Neutrophil (primary cell): ENCODE data around the gene KIAA1958.
"Not testable (repeated sequence)": the region's sequence is repeated elsewhere in the genome, so short reads cannot be mapped to it uniquely, and the experiment has no call there.

Experiments used
- H3K27ac ChIP-seq: fragments of 200-600 bp; sonication (generic); 2 replicates; pipeline ENCODE4 v1.5.1; 2016; ENCODE audit warnings: mild to moderate bottlenecking, moderate library complexity
- H3K27me3 ChIP-seq: fragments of 200-600 bp; sonication (generic); 2 replicates; pipeline ENCODE4 v1.6.0; 2016; ENCODE audit warnings: mild to moderate bottlenecking
- H3K36me3 ChIP-seq: fragments of 200-600 bp; sonication (generic); 2 replicates; pipeline ENCODE4 v1.5.1; 2017
- H3K4me1 ChIP-seq, 2 experiments: fragments of 200-600 bp in 1 of 2; sonication (generic) in 1 of 2; 1 replicate in 1 of 2; 2 replicates in 1 of 2; pipeline versions ENCODE4 v1.5.1 to v1.6.1; 2013 to 2016; ENCODE audit warnings: low read depth in 1 of 2, low read length in 1 of 2, mild to moderate bottlenecking in 1 of 2, moderate library complexity in 1 of 2; ENCODE audit not compliant: control insufficient read depth in 1 of 2, insufficient read depth in 1 of 2
- H3K4me3 ChIP-seq, 2 experiments: fragments of 200-600 bp in 1 of 2; sonication (generic) in 1 of 2; 1 replicate in 1 of 2; 2 replicates in 1 of 2; pipeline ENCODE4 v1.5.1; 2013 to 2016; ENCODE audit warnings: low read depth in 1 of 2, low read length in 1 of 2, mild to moderate bottlenecking in 1 of 2, moderate library complexity in 1 of 2
- H3K9me3 ChIP-seq: fragments of 200-600 bp; sonication (generic); 2 replicates; pipeline ENCODE4 v1.5.1; 2016
- TF ChIP-seq, protein P1 (sequence below): fragments of 200-600 bp; sonication (generic); IDR thresholded peaks from 2 replicates; pipeline ENCODE4 v1.5.1; 2016; ENCODE audit warnings: antibody characterized with exemption

Gene KIAA1958

DNA sequence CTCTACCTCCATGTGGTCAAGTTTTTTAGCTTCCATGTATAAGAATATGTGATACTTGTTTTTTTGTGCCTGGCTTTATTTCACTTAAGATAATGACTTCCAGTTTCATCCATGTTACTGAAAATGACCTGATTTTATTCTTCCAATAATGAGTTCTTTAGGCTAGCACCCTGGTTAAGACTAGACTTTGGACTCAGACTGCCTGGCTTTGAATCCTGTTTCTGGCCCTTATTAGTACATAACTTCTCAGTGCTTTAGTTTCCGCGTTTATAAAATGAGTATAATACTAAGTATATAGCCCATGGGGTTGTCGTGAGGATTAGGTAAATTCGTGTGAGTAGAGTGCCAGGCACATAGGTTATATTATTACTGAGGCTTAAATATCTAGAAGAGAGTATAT lies 18.5 kb downstream of the KIAA1958 start:
- TF ChIP-seq, protein P1, sequence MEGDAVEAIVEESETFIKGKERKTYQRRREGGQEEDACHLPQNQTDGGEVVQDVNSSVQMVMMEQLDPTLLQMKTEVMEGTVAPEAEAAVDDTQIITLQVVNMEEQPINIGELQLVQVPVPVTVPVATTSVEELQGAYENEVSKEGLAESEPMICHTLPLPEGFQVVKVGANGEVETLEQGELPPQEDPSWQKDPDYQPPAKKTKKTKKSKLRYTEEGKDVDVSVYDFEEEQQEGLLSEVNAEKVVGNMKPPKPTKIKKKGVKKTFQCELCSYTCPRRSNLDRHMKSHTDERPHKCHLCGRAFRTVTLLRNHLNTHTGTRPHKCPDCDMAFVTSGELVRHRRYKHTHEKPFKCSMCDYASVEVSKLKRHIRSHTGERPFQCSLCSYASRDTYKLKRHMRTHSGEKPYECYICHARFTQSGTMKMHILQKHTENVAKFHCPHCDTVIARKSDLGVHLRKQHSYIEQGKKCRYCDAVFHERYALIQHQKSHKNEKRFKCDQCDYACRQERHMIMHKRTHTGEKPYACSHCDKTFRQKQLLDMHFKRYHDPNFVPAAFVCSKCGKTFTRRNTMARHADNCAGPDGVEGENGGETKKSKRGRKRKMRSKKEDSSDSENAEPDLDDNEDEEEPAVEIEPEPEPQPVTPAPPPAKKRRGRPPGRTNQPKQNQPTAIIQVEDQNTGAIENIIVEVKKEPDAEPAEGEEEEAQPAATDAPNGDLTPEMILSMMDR: no peak
- Histone ChIP-seq H3K9me3 (no peaks in the 10 kb centered on the region), H3K4me1 (no peaks in the 10 kb centered on the region), H3K27ac (no peak overlapping the region), H3K4me3 (no peak overlapping the region), H3K27me3 (no peaks in the 10 kb centered on the region), H3K36me3 (no peaks in the 10 kb centered on the region)

DNA sequence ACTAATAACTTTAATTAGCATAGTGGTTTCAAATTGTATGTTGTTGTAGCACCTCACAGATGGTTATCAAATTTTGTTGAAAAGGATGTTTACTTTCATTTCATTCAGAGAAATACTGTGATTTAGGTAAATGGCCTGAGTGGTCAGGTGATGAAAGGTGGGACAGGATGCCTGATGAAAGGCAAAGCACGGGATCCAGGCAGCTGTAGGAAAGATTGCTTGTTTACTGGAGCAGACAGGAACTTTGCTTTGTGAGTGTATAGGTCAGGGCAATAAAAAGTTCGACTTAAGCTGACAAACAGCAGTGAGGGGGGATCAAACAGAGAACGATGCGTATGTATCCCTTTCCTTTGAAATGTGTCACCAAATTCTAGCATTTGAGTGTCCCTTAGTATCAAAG lies 19.0 kb downstream of the KIAA1958 start:
- Histone ChIP-seq H3K9me3 (no peaks in the 10 kb centered on the region), H3K27me3 (no peaks in the 10 kb centered on the region), H3K36me3 (no peaks in the 10 kb centered on the region), H3K4me3 (no peak overlapping the region), H3K4me1 (no peaks in the 10 kb centered on the region), H3K27ac (no peak overlapping the region)
- TF ChIP-seq, protein P1: no peak

DNA sequence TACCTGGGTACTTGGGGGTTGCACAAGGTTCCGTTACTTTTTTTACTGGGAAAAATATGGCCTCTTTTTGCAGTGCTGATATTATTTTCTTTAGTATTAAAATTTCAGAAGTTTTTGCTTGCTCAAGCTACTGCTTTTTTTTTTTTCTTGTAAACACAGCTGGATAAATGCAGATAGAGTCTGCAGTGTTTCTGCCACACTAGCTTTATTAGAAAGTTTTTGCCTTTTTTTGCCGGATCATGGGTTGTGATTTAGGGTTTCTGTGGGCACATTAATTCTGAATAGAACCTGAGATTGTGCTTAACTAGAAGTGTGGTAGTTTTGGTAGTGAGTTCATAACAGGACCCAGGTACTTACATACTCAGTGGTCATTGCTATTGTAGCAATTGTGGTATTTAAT lies 19.9 kb downstream of the KIAA1958 start:
- no peaks in the 10 kb centered on the region for H3K9me3 ChIP-seq
- H3K27me3 ChIP-seq: no peaks in the 10 kb centered on the region
- H3K4me3 ChIP-seq: no peak overlapping the region
- TF ChIP-seq, protein P1: no peak
- no peak overlapping the region for H3K27ac ChIP-seq
- no peaks in the 10 kb centered on the region for H3K4me1 ChIP-seq
- no peaks in the 10 kb centered on the region for H3K36me3 ChIP-seq

DNA sequence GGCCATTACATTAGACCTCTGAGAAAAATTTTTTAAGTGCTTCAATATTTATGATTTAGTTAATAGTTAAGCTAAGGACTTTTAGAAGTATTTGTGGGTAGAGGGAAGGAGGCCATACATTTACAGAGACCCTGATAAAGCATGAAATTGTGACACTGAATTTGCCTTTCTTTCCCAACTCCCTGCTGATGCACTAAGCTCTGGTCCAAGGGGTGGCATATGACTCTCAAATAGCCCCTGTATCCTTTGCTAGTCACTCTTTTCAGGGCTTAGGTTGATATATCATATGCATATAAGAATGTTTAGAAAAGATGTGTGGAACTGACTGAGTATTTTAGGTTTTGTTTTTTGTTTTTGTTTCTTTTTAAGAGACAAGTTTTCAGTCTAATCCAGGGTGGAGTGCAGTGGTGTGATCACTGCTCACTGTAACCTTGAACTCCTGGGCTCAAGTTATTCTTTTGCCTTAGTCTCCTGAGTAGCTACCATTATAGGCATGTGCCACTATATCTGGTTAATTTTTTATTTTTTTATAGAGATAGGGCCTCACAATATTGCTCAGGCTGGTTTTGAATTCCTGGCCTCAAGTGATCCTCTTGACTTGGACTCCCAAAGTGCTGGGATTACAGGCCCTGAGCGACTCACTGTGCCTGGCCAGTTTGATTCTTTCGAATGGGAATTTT lies 20.5 kb downstream of the KIAA1958 start:
- TF ChIP-seq, protein P1: no peak
- no peak overlapping the region for H3K27ac ChIP-seq
- H3K9me3 ChIP-seq: no peaks in the 10 kb centered on the region
- no peaks in the 10 kb centered on the region for H3K27me3 ChIP-seq
- no peaks in the 10 kb centered on the region for H3K4me1 ChIP-seq
- no peak overlapping the region for H3K4me3 ChIP-seq
- no peaks in the 10 kb centered on the region for H3K36me3 ChIP-seq

DNA sequence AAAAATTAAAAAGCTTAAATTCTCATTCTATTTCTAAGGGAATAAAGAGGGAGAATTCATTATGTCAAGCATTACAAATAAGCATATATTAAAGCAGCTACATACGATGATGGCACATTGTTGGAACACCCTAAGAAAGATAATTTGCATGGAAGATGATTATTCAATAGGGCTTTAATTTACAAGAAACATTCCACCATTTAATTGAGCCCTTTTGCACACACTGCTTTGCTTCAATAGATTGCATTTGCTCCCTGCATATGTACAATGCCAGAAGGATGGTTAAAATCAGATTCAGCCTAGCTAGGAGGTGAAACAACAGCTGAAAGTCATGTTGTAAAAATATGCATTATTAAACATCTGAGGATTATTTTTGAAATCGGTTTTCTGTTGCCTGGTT lies 21.8 kb downstream of the KIAA1958 start:
- no peaks in the 10 kb centered on the region for H3K9me3 ChIP-seq
- no peak overlapping the region for H3K4me3 ChIP-seq
- H3K4me1 ChIP-seq: no peaks in the 10 kb centered on the region
- TF ChIP-seq, protein P1: no peak
- H3K27ac ChIP-seq: no peak overlapping the region
- H3K36me3 ChIP-seq: no peaks in the 10 kb centered on the region
- no peaks in the 10 kb centered on the region for H3K27me3 ChIP-seq

DNA sequence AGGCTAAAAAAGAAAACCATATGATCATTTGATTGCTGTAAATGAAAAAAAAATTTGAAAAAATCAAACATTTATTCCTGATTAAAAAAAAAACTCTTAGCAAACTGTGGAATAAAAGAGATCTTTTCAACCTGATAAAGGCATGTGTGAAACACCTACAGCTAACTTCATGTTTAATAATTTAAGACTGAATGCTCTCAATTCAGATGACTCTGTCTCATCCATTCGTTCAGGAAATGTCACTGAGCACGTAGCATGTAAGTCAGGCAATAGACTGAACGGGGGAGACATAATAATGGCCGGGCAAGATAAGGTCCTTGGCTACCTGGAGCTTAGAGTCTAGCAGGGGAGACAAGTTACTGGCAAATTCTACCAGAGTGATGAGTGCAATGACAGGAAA lies 25.8 kb downstream of the KIAA1958 start:
- not testable (repeated sequence) for H3K9me3 ChIP-seq, H3K36me3 ChIP-seq, H3K27me3 ChIP-seq, H3K27ac ChIP-seq, H3K4me3 ChIP-seq, H3K4me1 ChIP-seq
